ENCODE results near the gene RBM47.
"Not testable (repeated sequence)": the region's sequence is repeated elsewhere in the genome, so short reads cannot be mapped to it uniquely, and the experiment has no call there.

RBM47 gene

DNA sequence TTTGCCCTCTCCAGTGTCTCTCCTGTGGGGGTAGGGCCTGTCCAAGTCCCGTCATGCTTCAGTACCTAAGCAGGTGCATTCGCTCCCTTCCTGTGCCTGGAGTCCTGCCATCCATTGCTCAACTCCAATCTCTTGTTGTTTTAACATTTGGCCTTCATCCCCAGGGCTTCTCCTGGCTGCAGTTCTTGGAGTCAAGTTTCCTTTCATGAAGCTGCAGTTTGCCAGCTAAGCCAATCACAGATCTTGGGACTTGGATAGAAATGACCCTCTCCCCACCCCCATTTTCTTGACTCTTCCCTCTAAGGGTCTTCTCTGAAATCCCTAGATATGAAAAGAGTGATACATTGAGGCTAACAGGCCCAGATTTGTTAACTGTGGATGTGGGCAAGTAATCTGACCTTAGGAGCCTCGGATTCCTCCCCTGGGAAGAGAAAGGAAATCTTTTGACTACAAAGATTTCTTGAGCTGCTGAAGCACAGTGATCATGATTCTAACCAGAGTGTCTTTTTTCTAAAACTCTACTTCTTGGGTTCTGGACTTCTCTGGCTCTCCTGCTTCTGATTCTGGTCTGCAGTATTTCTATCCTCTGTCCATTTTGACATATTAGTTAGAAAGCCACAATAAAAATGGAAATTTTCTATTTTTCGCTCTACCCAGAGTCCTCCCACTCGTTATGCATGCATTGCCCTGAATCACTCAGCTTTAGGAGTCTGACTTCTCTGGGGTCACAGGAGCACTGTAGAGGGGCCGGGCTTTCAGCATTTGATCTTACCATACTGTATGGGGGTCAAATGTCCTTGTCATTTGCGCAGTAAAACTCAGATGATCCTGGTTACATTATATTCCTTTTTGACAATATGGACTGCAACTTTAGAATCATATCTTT is 233.5 kb downstream of the RBM47 start:
- no peaks in the 10 kb centered on the region for H3K36me3 ChIP-seq
- H3K9ac ChIP-seq: peak overlapping the region in 3 of 11 experiments; percentile 4 to 33 (median 26); a peak in 4 of 22 replicates
- peak overlapping the region in 4 of 11 experiments; percentile 3 to 49 (median 14); a peak in 5 of 22 replicates for H3K27ac ChIP-seq
- no peaks in the 10 kb centered on the region for H3K9me3 ChIP-seq (replicated peaks in 1 of 11)
- H3K27me3 ChIP-seq: no peaks in the 10 kb centered on the region
- no peaks in the 10 kb centered on the region for H4K20me1 ChIP-seq
- H3K4me3 ChIP-seq: 0 out of 20 replicates have a peak overlapping the region, but pooled peaks of 1 of the 10 experiments have one; percentile 11
- TF ChIP-seq Cebpa-rat (IDR thresholded peaks at IDR 0.05): no peak
- H3K4me2 ChIP-seq: peak overlapping the region; percentile 39 to 87 (median 75)
- peaks cover 37 to 47% (median 43%) of the 10 kb centered on the region in 10 experiments for H3K4me1 ChIP-seq

DNA sequence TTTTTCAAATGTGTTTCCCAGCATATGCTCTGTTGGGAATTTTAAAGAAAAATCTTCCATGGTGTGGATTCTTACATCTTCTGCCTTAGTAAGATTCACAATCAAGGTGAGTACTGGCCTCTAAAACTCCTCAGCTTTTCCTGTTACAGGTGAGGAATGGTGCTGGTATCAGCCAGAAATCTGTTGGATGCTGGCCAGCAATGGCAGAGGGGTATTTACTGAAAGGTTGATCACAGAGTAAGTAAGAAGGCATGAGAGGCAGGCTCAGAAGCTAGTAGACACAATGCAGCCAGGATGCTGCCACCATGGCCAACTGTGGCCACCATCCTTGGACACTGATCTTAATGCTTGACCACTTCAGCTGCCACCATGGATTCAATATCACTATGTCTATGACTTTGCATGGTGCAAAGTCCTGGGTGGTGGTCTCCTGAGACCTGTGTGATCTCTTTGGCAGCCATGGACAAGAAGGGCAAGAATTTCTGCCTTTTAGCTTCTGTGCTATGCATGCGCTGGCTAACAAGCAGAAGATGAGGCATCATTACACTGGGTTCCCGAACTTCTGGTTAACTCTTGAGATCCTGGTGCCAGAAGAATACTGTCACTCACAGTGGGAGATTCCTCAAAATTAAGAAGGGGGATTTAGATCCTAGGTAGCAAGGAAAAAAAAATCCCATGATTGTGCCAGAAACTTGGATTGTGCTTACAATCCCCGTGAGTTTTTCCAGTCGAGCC is 234.3 kb downstream of the RBM47 start:
- Histone ChIP-seq H4K20me1 (no peaks in the 10 kb centered on the region), H3K9me3 (replicated peaks in 1 of 11) (no peaks in the 10 kb centered on the region), H3K27me3 (no peaks in the 10 kb centered on the region), H3K36me3 (no peaks in the 10 kb centered on the region), H3K9ac (no peak overlapping the region), H3K4me3 (no peak overlapping the region), H3K4me2 (peak overlapping the region; percentile 39 to 87 (median 75); a peak in 19 of 22 replicates), H3K27ac (peak overlapping the region in 1 of 11 experiments; percentile 49; a peak in 2 of 22 replicates), H3K4me1 (peaks cover 37 to 47% (median 43%) of the 10 kb centered on the region in 10 experiments)
- TF ChIP-seq Cebpa-rat (IDR thresholded peaks at IDR 0.05): no peak

DNA sequence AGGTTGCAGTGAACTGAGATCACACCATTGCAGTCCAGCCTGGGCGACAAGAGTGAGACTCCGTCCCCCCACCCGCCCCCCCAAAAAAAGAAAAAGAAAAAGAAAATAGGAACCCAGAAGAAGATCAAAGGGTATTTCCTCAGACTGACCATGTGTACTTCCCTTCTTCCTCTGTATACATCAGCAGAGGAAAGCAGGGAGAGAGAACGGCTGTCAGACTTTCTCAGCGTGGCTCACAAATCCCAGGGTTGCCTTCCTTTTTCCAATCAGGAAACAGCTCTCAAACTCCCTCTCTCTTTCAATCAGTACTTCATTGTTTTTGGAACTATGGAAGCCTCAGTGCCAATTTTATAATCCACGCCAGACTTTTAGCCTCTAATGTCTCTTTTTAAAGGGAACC is 235.4 kb downstream of the RBM47 start:
- H3K4me2 ChIP-seq: peak overlapping the region; percentile 54 to 87 (median 75)
- H3K36me3 ChIP-seq: no peaks in the 10 kb centered on the region
- no peaks in the 10 kb centered on the region for H4K20me1 ChIP-seq
- H3K27me3 ChIP-seq: no peaks in the 10 kb centered on the region
- H3K9me3 ChIP-seq (replicated peaks in 1 of 11): no peaks in the 10 kb centered on the region
- H3K4me3 ChIP-seq: no peak overlapping the region
- peaks cover 37 to 47% (median 43%) of the 10 kb centered on the region in 10 experiments for H3K4me1 ChIP-seq
- TF ChIP-seq Cebpa-rat (IDR thresholded peaks at IDR 0.05): no peak
- H3K27ac ChIP-seq: peak overlapping the region in 1 of 11 experiments; percentile 23; a peak in 2 of 22 replicates
- H3K9ac ChIP-seq: peak overlapping the region in 2 of 11 experiments; percentile 15 to 40; a peak in 1 of 22 replicates

DNA sequence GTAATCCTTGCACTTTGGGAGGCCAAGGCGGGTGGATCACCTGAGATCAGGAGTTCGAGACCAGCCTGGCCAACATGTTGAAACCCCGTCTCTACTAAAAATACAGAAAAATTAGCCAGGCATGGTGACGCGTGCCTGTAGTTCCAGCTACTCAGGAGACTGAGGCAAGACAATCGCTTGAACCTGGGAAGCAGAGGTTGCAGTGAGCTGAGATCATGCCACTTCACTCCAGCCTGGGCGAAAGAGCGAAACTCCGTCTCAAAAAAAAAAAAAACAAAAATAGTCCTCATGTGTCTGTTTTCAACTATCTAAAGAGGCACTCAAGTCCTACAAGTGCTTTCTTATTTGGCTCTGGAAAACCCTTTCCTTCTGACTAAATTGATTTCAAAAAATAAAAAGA is 237.4 kb downstream of the RBM47 start:
- H4K20me1 ChIP-seq; H3K36me3 ChIP-seq; H3K27me3 ChIP-seq; H3K9me3 ChIP-seq (replicated peaks in 1 of 11); H3K4me3 ChIP-seq; H3K4me2 ChIP-seq; H3K27ac ChIP-seq; H3K9ac ChIP-seq: not testable (repeated sequence)
- H3K4me1 ChIP-seq: peaks cover 27 to 49% (median 43%) of the 10 kb centered on the region in 10 experiments

DNA sequence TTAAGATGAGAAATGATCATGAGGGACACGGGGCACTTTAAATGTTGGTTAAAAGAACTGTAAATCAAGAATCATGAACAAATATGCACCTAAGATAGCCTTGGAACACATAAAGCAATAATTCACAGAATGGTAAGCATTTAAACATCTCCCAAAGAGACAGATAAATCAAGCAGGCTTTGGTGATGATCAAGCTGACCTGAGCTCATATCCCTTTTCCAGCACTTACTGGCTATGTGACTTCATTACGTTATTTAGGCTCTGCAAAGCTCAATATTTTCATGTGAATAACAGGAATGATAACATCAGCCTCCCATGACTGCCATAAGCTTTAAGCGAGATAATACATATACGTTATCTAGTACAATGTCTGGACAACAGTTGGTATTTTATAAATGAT is 239.7 kb downstream of the RBM47 start:
- Histone ChIP-seq H3K9me3 (replicated peaks in 1 of 11) (no peaks in the 10 kb centered on the region), H3K4me1 (peaks cover 16 to 26% (median 21%) of the 10 kb centered on the region in 10 experiments), H3K27ac (no peak overlapping the region), H3K4me2 (no peak overlapping the region), H3K4me3 (no peak overlapping the region), H3K27me3 (no peaks in the 10 kb centered on the region), H3K9ac (no peak overlapping the region), H4K20me1 (no peaks in the 10 kb centered on the region), H3K36me3 (no peaks in the 10 kb centered on the region)
- TF ChIP-seq Cebpa-rat (IDR thresholded peaks at IDR 0.05): no peak

DNA sequence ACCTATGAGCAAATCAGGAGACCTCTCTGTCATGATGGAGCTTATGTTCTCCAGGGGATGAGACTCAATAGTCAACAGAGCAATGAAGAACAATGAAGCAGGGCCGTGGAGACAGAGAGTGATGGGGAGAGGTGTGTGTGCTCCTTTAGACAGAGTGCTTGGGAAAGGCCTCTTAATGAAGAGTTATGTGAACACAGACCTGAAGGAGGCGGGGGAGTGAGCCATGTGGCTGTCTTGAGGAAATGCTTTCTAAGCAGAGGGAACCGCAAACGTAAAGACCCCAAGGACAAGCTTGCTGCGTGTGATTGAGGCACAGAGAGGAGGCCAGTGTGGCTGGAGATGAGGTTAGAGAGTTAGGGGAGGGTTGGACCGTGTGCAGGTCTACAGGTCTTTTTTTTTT is 241.4 kb downstream of the RBM47 start:
- Histone ChIP-seq H3K27me3 (no peaks in the 10 kb centered on the region), H3K9ac (no peak overlapping the region), H4K20me1 (no peaks in the 10 kb centered on the region), H3K27ac (no peak overlapping the region), H3K9me3 (replicated peaks in 1 of 11) (no peaks in the 10 kb centered on the region), H3K4me2 (peak overlapping the region in 8 of 11 experiments; percentile 3 to 16 (median 7); a peak in 5 of 22 replicates), H3K4me1 (peaks cover 0 to 10% (median 6%) of the 10 kb centered on the region in 10 experiments; a peak in 9 of 20 replicates), H3K4me3 (no peak overlapping the region), H3K36me3 (no peaks in the 10 kb centered on the region)
- TF ChIP-seq Cebpa-rat (IDR thresholded peaks at IDR 0.05): no peak

DNA sequence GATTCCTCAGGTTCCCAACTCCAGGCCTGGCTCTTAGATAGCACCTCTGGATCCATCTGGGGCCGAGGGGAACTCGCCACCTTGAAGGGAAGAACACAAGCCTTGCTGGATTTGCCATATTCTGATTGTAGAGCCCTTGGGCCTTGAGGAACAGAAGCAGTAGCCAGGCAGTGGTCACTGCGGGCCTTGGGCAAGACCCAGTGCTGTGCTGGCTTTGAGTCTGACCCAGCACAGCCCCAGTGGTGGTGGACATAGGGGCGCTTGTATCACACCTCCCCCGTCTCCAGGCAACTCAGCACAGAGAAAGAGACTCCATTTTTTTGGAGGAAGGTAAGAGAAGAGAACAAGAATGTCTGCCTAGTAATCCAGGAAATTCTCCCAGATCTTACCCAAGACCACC is 249.0 kb downstream of the RBM47 start:
- no peak overlapping the region for H3K9ac ChIP-seq
- H3K27me3 ChIP-seq: no peaks in the 10 kb centered on the region
- no peak for TF ChIP-seq Cebpa-rat (IDR thresholded peaks at IDR 0.05)
- H4K20me1 ChIP-seq: no peaks in the 10 kb centered on the region
- H3K4me3 ChIP-seq: no peak overlapping the region
- H3K9me3 ChIP-seq (replicated peaks in 1 of 11): no peaks in the 10 kb centered on the region
- H3K36me3 ChIP-seq: no peaks in the 10 kb centered on the region
- no peak overlapping the region for H3K4me2 ChIP-seq
- H3K4me1 ChIP-seq: no peaks in the 10 kb centered on the region
- H3K27ac ChIP-seq: no peak overlapping the region

DNA sequence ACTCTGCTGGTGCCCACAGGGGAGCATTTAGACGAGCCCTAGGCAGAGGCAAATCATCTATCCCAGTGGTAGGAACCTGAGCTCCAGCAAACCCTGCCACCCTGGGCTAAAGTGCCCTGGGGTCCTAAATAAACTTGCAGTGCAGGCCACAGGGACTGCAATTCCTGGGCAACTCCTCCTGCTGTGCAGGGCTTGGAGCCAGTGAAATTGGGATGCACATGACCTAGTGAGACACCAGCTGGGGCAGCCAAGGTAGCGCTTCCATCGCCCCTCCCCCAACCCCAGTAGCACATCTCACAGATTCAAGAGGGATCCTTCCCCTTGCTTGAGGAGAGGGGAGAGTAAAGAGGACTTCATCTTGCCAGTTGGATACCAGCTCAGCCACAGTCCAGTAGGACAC is 250.4 kb downstream of the RBM47 start:
- Histone ChIP-seq H3K4me2 (no peak overlapping the region), H3K27me3 (no peaks in the 10 kb centered on the region), H4K20me1 (no peaks in the 10 kb centered on the region), H3K27ac (no peak overlapping the region), H3K36me3 (no peaks in the 10 kb centered on the region), H3K9me3 (replicated peaks in 1 of 11) (no peaks in the 10 kb centered on the region), H3K9ac (no peak overlapping the region), H3K4me1 (no peaks in the 10 kb centered on the region), H3K4me3 (no peak overlapping the region)
- TF ChIP-seq Cebpa-rat (IDR thresholded peaks at IDR 0.05): no peak

DNA sequence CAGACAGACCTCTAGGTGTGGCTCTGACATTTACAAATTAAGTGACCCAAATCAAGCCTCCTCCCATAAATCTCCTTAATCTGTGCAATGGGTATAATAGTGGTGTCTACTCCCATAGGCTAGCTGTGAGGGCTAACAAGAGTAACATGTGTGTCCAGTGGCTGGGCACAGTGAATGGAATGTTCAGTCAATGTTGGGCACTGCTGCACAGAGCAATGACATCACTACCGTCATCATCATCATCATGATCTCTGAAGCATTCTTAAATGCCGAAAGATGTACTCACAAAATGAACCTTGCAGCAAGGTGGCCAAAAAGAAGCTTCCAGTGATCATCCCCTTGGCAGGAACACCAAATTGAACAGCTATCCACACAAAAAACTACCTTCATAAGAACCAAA is 251.0 kb downstream of the RBM47 start:
- TF ChIP-seq Cebpa-rat (IDR thresholded peaks at IDR 0.05): no peak
- no peaks in the 10 kb centered on the region for H3K36me3 ChIP-seq
- no peaks in the 10 kb centered on the region for H4K20me1 ChIP-seq
- H3K27ac ChIP-seq: no peak overlapping the region
- no peaks in the 10 kb centered on the region for H3K9me3 ChIP-seq (replicated peaks in 1 of 11)
- no peak overlapping the region for H3K9ac ChIP-seq
- no peak overlapping the region for H3K4me2 ChIP-seq
- H3K27me3 ChIP-seq: no peaks in the 10 kb centered on the region
- H3K4me3 ChIP-seq: no peak overlapping the region
- no peaks in the 10 kb centered on the region for H3K4me1 ChIP-seq
